VCaP (cell line): Measurements from ENCODE around the gene PDZD8.
"Not testable (repeated sequence)": the region's sequence is repeated elsewhere in the genome, so short reads cannot be mapped to it uniquely, and the experiment has no call there.

Source experiments
- H3K27ac ChIP-seq: fragments of 450-650 bp; 2 replicates; pipeline ENCODE4 v1.5.1; 2017
- CTCF ChIP-seq: fragments of 450-650 bp; conservative IDR thresholded peaks from 2 replicates; pipeline ENCODE4 v1.5.1; 2017; ENCODE audit warnings: mild to moderate bottlenecking, moderate library complexity

PDZD8 gene

GRCh38 chr10:117312430-117312829 lies 62.8 kb downstream of the PDZD8 start:
- no peak overlapping the region for H3K27ac ChIP-seq
- no peak for TF ChIP-seq CTCF

- H3K27ac ChIP-seq: no peak overlapping the region
- TF ChIP-seq CTCF: no peak
Observed at GRCh38 chr10:117311261-117311660, 64.0 kb downstream of the PDZD8 start.

GRCh38 chr10:117306674-117307073 lies 68.6 kb downstream of the PDZD8 start:
- no peak overlapping the region for H3K27ac ChIP-seq
- no peak for TF ChIP-seq CTCF

GRCh38 chr10:117303451-117303850 lies 71.8 kb downstream of the PDZD8 start:
- H3K27ac ChIP-seq: not testable (repeated sequence)

- no peak for TF ChIP-seq CTCF
- no peak overlapping the region for H3K27ac ChIP-seq
Observed at GRCh38 chr10:117300671-117301070, 74.6 kb downstream of the PDZD8 start.

- TF ChIP-seq CTCF: no peak
Observed at GRCh38 chr10:117299435-117299834, 75.8 kb downstream of the PDZD8 start.

GRCh38 chr10:117298219-117298618 lies 77.0 kb downstream of the PDZD8 start:
- no peak overlapping the region for H3K27ac ChIP-seq
- TF ChIP-seq CTCF: no peak

More at GRCh38 chr10:117299435-117299834, 75.8 kb downstream of the PDZD8 start:
- no peak overlapping the region for H3K27ac ChIP-seq

GRCh38 chr10:117294735-117295134 lies 80.5 kb downstream of the PDZD8 start:
- no peak overlapping the region for H3K27ac ChIP-seq
- no peak for TF ChIP-seq CTCF
